ENCODE measurements around the gene PEX11G.

Gene PEX11G

DNA sequence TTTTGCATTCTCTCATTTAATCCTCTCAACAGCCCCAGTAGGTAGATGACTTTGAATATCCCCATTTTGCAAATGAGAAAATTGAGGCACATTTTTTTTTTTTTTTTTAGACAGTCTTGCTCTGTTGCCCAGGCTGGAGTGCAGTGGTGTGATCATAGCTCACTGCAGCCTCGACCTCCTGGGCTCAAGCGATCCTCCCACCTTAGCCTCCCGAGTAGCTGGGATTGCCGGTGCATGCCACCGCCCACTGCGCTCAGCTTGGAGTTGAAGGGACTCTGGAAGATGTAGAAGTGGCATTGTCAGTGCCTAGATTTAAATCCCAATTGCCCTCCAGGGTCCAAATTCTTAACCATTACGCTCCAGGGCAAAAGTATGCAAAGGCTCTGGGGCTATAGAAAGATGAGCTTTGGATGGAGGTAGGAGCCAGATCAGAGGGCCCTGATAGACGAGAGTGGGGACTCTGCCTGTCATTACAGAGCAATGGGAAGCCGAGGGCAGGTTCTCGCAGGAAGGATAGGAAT is 32.8 kb upstream of the PEX11G start:
- no peak for DNase-seq (ENCODE audit: low read depth)

DNA sequence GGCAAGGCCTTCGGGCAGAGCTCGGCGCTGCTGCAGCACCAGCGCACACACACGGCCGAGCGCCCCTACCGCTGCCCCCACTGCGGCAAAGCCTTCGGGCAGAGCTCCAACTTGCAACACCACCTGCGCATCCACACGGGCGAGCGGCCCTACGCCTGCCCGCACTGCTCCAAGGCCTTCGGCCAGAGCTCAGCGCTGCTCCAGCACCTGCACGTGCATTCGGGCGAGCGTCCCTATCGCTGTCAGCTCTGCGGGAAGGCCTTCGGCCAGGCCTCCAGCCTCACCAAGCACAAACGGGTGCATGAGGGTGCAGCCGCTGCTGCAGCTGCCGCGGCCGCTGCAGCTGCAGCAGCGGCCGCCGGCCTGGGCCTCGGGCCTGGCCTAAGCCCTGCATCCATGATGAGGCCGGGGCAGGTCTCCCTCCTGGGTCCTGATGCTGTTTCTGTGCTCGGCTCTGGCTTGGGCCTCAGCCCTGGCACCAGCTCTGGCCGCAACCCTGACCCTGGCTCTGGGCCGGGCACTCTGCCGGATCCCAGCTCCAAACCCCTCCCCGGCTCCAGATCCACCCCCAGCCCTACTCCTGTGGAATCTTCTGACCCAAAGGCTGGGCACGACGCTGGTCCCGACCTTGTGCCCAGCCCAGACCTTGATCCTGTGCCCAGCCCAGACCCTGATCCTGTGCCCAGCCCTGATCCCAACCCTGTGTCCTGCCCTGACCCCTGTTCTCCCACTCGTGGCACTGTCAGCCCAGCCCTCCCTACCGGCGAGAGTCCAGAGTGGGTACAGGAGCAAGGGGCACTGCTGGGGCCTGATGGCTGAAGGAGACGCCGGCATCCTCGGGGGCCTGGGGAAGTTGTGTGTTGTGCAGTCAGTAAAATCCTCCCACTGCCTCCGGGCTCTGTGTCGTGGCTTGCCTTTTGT is 31.6 kb upstream of the PEX11G start:
- no peak for DNase-seq (ENCODE audit: low read depth)

DNA sequence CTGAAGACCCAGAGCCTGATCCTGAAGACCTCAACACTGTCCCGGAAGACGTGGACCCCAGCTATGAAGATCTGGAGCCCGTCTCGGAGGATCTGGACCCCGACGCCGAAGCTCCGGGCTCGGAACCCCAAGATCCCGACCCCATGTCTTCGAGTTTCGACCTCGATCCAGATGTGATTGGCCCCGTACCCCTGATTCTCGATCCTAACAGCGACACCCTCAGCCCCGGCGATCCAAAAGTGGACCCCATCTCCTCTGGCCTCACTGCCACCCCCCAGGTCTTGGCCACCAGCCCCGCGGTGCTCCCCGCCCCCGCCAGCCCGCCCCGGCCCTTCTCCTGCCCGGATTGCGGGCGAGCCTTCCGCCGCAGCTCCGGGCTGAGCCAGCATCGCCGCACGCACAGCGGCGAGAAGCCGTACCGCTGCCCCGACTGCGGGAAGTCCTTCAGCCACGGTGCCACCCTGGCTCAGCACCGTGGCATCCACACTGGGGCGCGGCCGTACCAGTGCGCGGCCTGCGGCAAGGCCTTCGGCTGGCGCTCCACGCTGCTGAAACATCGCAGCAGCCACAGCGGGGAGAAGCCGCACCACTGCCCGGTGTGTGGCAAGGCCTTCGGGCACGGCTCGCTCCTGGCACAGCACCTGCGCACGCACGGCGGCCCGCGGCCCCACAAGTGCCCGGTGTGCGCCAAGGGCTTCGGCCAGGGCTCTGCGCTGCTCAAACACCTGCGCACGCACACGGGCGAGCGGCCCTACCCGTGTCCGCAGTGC is 30.7 kb upstream of the PEX11G start:
- DNase-seq (ENCODE audit: low read depth): no peak

DNA sequence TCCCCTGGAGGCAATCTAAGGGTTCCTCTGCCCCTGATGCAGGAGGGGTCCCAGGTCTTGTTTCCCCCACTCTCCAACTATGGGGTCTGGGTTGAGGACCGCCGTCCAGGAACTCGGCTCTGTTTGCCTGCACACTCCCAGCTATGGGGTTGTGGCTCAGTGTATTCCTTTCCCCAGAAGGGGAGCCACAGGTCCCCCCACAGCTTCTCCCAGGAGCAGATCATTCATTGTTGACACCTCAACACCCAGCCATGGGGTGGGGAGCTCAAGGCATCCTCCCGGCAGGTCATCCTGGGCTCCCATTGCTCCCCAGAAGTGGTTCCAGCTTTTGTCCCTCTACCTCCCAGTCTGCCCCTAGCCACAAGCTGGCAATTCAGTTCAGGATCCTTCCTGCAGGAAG is 28.0 kb upstream of the PEX11G start:
- DNase-seq (ENCODE audit: low read depth): no peak

DNA sequence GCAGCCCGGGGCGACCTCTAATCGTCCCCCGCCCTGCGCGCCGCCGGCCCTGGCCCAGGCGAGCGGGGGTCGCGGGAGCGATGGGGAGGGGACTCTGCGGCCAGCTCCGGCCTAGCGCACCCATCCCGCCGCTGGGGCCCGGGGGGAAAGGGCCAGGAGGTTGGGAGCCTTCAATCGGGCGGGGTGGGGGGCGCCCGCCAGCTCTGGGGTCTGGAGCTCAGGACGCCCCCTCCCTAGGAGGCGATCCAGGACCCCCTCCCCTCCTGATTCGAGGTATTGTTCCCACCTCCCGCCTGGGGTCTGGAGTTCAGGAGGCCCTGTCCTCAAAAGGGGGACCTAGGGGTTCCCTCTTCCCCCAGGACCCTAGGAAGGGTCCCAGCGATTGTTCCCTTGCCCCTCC is 27.5 kb upstream of the PEX11G start:
- no peak for DNase-seq (ENCODE audit: low read depth)

DNA sequence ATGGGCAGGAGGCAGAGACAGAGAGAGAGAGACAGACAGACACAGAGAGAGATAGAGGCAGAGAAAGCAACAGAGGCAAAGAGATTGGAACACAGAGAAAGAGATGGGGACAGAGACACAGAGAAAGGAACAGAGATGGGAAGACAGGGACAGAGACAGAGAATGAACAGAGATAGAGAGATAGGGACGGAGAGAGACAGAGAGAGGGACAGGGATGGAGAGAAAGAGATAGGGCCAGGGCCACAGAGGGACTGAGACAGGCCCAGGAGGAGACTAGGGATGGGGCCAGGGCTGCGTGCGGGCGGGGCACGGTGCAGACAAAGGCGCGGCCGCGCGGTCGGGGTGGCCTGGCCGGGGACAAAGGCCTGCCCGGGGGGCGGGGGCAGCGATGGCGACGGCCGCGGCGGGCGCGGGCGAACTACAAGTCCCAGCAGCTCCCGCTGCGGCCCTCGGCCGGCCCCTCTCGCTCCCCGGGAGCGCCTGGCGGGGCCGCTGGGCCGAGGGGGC is 26.9 kb upstream of the PEX11G start, which contains the start of gene ZNF358:
Gene ZNF358, plus strand, starts transcription at position 459 of the 507 bp plus-strand sequence. CDS start 3,140 bp downstream, outside the sequence.
- peak; percentile 44 for DNase-seq (ENCODE audit: low read depth)

DNA sequence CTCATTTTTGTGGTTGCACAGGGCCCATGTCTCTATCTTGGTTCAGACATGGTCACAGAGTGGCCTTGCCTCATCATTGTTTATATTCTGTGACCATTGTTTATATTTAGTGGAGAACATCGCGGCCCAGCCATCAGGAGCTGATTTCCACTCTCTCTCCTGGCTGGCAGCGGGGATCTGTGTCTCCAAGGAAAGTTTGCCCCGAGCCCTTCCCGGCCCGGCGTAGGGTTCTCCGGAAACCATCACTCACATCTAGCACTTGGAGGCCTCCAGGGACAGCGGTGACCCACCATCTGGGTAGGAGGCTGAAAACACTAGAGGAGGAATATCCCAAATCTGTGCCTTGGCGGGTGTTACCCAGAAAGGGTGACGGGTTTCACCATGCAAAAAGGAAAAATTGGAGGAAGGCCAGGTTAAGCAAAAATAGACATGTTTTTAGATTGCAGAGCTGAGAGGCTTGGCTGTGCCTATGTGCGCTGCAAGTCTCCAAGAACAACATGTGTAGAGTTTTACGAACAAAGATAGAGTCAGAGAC is 26.3 kb upstream of the PEX11G start:
- peak; percentile 47 for DNase-seq (ENCODE audit: low read depth)

DNA sequence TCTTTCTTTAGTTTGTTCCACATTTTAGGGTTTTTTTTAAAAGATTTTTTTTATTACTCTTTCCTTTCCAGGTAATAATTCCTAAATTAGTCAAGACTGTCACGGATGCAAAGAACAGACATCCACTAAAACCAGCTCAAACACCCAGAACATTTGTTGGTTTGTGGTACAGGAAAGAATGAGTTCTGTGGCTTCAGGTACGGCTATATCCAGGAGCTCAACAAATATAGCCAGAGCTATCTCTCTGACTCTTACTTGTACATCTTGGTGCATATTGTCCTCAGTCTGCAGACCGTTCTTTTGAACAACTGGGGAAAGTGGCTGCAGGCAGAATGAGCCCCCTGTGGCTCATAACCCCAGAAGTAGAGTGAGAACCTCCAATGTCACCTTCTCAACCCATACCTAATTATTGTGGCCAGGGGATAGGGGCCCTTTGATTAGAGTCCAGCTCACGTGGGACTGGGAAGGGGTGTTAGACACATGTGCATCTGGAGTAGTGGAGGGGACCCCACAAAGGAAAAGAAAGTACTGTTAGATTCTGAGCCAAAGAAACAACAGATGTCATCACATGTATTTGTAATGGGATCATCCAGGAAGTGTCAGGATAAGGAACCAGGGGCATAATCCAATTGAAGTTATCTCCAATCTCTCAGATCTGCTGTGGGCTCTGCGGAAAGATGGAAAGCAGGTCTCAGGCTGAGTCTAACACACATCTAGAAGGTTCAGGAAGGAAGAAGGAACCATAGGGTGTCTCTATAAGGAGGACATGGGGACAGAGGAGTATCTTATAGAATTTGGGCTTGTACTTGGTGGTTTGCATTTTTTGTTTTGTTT is 25.2 kb upstream of the PEX11G start:
- DNase-seq (ENCODE audit: low read depth): no peak

DNA sequence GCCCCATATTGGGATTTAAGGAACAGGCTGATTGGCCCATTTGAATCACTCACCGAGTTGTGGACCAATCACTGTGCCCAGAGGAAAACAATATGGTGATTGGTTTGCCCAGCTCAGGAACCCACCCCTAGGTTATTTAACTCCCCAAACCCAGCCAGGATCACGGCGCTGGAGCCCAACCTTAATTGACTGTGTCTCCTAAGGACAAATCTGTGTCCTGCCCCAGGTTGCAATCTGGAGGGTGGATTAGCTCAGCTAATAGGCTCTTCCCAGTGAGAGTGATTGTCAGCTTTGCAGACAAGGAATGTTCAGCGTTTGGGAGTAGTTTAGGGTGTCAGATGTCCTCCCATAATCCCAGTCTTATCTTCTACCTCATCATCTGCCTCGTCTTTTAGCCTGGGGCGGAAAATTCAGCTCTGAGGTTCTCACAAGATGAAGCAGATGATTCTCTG is 23.6 kb upstream of the PEX11G start:
- DNase-seq (ENCODE audit: low read depth): peak; percentile 49

DNA sequence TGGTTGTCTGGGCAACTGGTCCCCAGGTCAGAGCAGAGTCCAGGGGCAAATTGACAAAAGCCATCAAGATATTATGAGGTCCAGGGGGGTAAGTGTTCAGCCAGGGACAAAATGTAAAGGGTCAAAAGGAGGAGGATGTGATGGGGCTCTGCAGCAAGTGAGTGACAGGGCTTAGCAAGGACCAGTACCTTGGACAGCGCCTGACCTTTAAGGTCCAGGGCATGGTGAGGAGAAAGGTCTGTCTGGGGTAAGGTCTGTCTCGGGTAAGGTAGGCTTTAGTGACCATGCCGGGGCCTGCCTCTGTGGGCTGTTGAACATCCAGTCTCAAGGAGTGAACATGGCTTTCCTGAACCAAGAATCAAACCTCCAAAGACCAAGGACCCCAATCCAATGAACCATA is 20.8 kb upstream of the PEX11G start:
- DNase-seq (ENCODE audit: low read depth): no peak

DNA sequence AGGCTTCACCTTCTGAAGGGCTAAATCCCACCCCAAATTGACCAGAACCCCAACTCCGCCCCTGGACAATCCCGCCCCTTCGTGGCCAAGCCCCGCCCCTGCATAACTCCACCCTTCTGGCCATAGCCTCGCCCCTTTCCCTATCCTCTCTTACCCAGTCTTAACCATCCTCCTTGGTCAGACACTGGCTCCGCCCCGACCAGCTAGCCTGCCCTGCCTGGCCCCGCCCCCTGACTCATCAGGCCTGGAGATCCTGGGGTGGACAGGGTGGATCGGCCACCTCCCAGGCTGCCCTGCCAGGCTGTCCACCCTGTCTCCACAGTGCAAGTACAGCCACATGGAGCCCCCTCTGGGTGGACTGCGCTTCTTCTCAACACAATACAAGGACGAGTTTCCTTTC is 19.0 kb upstream of the PEX11G start:
- peak; percentile 92 for DNase-seq (ENCODE audit: low read depth)

DNA sequence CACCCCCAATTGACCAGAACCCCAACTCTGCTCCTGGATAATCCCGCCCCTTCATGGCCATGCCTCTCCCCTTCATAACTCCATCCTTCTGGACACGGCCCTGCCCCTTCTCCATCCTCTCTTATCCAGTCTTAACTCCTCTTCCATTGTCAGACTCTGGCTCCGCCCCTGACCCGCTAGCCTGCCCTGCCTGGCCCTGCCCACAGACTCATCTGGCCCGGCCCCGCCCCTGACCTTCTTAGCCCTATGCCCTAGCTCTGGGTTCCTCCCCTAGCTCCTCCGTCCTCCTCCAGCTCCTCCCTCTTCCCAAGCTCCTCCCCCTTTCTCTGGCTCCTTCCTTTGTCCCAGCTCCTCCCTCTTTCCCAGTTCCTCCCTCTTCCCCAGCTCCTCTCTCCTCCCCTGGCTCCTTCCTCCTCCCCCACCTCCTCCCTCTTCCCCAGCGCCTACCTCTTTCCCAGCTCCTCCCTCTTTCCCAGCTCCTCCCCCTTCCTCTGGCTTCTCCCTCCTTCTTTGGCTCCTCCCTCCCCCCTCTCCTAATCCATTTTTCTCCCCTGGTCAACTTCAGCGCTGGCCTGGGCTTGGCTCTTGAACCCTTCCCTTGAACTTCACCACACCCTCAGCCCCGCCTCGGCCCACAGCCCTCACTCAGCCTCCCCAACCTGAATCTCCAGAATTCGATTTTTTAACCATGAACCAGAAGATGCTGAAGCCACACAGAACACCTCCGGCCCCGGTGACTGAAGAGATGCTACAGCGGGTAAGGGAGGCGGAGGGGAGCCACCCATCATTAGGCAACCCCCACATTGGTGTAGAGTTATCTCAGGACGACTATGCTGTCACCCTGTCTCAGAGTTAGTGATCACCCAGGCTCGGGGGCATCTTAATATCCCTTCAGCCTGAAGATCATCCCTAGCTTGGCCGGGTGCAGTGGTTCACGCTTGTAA is 17.8 kb upstream of the PEX11G start:
- DNase-seq (ENCODE audit: low read depth): peak; percentile 82

DNA sequence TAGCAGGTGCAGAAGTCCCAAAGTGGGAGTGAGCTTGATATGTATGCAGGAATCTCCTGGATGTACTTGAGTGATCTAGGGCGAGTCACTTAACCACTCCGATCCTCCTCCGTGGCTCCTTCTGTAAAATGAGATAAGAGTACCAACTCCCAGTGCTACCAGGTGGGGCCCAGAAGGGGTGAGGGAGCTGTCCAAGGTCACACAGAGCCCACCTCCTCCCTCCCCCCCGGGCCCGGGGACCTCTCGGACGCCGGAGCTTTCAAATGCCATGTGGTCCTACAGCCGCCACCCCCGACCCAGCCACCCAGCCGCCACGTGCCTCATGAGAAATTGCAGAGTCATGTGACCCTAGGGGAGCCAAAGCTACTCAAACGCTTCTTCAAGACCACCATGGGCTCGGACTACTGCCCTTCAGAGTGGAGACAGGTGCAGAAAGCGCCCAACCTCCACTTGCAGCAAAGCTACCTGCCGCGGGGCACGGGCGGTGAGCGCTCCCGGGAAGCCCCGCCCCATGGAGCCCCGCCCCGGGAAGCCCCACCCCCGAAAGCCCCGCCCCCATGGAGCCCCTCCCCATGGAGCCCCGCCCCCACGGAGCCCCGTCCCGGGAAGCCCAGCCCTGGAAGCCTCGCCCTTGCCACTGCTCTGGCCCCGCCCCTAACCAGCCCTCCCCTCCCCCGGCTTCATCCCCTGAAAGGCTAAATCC is 17.0 kb upstream of the PEX11G start:
- DNase-seq (ENCODE audit: low read depth): no peak

DNA sequence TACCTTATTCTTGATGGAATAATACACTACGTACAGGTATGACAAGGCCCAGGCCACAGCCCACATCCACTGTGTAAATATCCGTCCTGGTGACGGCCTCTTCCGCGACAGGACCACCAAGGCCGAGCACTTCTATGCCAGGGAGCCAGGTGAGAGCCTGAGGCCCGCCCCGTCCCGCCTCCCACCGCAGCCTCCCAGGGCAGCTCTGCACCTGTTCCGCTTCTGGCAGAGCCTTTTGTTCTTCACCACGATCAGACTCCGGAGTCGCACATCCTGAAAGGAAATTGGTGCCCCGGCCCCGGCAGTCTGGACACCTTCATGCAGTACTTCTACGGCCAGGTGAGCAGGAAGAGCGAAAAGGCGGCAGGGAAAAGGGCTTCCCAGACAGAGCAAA is 16.4 kb upstream of the PEX11G start:
- DNase-seq (ENCODE audit: low read depth): no peak

DNA sequence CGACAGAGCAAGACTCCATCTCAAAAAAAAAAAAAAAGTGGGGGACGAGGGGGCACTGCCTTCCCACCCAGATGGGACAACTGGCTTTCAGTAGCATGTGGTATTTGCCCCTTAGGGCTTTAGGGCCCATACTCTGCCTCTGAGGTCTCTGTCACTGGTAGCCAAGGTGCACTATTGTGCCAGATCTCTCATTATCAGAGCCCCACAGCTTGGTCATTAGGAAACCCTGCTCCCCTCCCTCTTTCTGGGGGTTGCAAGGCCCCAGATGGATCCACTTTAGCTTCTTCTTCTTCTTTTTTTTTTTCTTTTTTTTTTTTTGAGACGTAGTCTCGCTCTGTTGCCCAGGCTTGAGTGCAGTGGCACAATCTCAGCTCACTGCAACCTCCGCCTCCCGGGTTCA is 15.8 kb upstream of the PEX11G start:
- no peak for DNase-seq (ENCODE audit: low read depth)

DNA sequence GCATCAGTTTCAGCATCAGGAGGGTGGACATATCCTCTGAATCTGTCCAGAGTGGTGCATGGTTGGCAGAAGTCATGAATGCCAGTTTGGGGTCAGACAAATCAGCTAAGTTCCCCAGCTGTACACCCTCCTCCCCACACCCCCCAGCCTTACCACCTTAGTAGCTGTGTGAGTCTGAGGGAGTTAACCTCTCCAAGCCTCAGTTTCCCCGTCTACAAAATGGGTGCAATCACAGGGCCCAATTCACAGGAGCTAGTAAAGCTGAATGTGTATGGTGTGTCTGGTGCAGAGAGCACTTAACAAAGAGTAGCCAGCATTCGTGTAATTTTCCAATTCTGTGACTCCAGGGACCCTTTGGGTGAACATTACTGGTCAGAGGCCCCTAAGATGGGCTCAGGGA is 13.7 kb upstream of the PEX11G start:
- no peak for DNase-seq (ENCODE audit: low read depth)

DNA sequence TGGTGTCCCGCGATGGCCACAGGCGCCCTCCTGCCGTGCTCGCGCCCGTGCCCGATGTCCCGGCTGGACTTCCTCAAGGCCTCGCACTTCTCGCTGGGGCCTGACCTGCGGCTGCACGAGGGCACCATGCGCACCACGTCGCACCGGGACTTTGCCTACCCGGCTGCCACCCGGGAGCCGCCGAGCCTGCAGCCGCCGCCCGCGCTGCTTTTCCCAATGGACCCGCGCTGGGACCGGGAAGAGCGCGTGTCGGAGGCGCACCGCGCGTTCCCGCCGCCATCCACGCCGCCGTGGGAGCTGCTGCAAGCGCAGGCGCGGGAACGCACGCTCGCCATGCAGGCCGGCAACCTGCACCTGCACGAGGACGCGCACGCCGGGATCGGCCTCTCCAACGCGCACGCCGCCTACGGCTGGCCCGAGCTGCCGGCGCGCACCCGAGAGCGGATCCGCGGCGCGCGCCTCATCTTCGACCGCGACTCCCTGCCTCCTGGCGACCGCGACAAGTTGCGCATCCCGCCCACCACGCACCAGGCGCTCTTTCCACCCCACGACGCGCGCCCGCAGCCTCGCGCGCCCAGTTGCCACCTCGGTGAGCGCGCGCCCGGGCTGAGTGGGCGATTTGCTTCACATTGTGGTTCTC is 12.1 kb upstream of the PEX11G start:
- DNase-seq (ENCODE audit: low read depth): peak; percentile 66

DNA sequence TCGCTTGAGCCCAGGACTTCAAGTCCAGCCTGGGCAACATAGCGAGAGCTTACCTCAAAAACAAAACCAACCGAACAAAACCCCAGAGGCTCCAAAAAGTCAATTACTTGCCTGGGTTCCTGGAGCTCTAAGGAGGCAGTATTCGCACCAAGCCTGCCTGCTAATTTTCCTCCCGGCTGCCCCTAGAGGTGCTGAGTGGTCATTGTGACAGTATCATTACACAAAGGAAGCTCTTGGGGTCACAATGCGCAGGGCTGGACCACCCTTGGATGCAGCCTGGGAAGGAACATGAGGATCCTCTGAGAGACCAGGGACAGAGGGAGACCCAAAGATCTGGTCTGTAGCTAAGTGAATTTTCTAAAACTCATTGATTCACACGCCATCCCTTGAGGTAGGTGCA is 8.5 kb upstream of the PEX11G start:
- DNase-seq (ENCODE audit: low read depth): no peak

DNA sequence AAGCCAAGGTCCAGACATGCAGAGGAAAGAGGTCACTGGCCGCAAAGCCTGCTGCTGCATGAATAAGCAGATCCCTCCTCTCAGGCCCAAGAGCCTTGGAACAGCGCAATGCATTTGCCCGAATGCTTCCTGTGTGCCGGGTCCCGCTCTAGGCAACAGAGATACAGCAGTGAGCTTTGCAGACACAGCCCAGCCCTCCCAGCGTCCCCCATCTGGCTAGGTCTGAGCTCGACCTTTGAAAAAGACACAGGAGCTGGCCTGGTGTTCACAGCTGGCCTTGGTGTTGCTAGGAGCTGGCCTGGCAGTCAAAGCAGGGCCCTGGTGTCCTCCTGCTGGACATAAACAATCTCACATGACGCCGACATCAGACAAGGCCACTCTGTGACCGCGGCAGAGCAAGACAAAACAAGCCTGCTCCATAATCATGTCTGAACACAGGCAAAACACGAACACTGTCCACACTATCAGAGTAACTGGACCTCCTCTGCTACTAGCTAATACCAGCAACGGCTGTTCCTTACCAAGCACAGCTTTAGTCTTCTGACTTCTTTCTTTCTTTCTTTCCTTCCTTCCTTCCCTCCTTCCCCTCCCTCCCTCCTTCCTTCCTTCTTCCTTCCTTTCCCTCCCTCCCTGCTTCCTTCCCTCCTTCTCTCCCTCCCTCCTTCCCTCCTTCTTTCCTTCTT is 5.7 kb upstream of the PEX11G start:
- no peak for DNase-seq (ENCODE audit: low read depth)

All from iris pigment epithelial cell (primary cell).